K562 treated with DMSO at 1 percent for 12 hours (cell line): ENCODE data around the gene PCDHB8. TPM values are rescaled to one million over a fixed set of nuclear protein-coding genes. Genes with fewer than 3 reads are reported as not detected.

Experiments used
- total RNA-seq: library from RNA; unstranded; fragments of 300-600 nt; gene quantifications from 2 replicates; pipeline ENCODE4 v1.2.3, GENCODE V29; 2022; ENCODE audit not compliant: insufficient read depth

PCDHB8 gene
- total RNA-seq, result not detected in 2 replicates

GRCh38 chr5:141177577-141178191 is at the start of gene PCDHB8:
TSS of gene PCDHB8 (plus strand) at chr5:141177790. CDS start at chr5:141178035, 245 bp downstream.

GRCh38 chr5:141135030-141135717 is 42.4 kb upstream of the PCDHB8 start, which contains the start of gene PCDHB5:
TSS of gene PCDHB5 (plus strand) at chr5:141135206. CDS start at chr5:141135435, 229 bp downstream.

GRCh38 chr5:141149812-141150211 is 27.8 kb upstream of the PCDHB8 start, which contains the start of gene PCDHB6:
TSS of gene PCDHB6 (plus strand) at chr5:141150057. CDS start at chr5:141150258, 201 bp downstream.

GRCh38 chr5:141172381-141173204 is 5.0 kb upstream of the PCDHB8 start, which contains the start of gene PCDHB7:
TSS of gene PCDHB7 (plus strand) at chr5:141172644. CDS start at chr5:141172836, 192 bp downstream.

GRCh38 chr5:141182248-141182647 is 4.7 kb downstream of the PCDHB8 start, which contains the start of gene PCDHB16:
TSS of gene PCDHB16 (plus strand) at chr5:141182387. CDS start at chr5:141182560, 173 bp downstream.

GRCh38 chr5:141186897-141187512 is 9.4 kb downstream of the PCDHB8 start, which contains the start of gene PCDHB9:
TSS of gene PCDHB9 (plus strand) at chr5:141187161. CDS start at chr5:141187319, 158 bp downstream.

GRCh38 chr5:141192110-141192725 is 14.6 kb downstream of the PCDHB8 start, which contains the start of gene PCDHB10:
TSS of gene PCDHB10 (plus strand) at chr5:141192353. CDS start at chr5:141192553, 200 bp downstream.

GRCh38 chr5:141199359-141200235 is 22.0 kb downstream of the PCDHB8 start, which contains the start of gene PCDHB11:
TSS of gene PCDHB11 (plus strand) at chr5:141199627. CDS start at chr5:141199775, 148 bp downstream.

GRCh38 chr5:141208478-141208877 is 30.9 kb downstream of the PCDHB8 start, which contains the start of gene PCDHB12:
TSS of gene PCDHB12 (plus strand) at chr5:141208719. CDS start at chr5:141208908, 189 bp downstream.

GRCh38 chr5:141213656-141214339 is 36.2 kb downstream of the PCDHB8 start, which contains the start of gene PCDHB13:
TSS of gene PCDHB13 (plus strand) at chr5:141213919. CDS start at chr5:141214124, 205 bp downstream.

GRCh38 chr5:141223112-141223783 is 45.7 kb downstream of the PCDHB8 start, which contains the start of gene PCDHB14:
TSS of gene PCDHB14 (plus strand) at chr5:141223343. CDS start at chr5:141223506, 163 bp downstream.

Other genes with a start within 250 kb of the PCDHB8 start
- not detected in 2 replicates for gene PCDHAC2, start 211.3 kb upstream of the PCDHB8 start, total RNA-seq
- gene PCDHB1, start 126.4 kb upstream of the PCDHB8 start, total RNA-seq, result not detected in 2 replicates
- 0.14 TPM in 1 of 2 replicates, not detected in the other for gene PCDHB2, start 83.2 kb upstream of the PCDHB8 start, total RNA-seq
- not detected in 2 replicates for gene PCDHB3, start 77.3 kb upstream of the PCDHB8 start, total RNA-seq
- gene PCDHB4, start 56.0 kb upstream of the PCDHB8 start, total RNA-seq, result not detected in 2 replicates
- 0.25 TPM in 1 of 2 replicates, not detected in the other for gene PCDHB5, start 42.6 kb upstream of the PCDHB8 start, total RNA-seq
- gene PCDHB6, start 27.7 kb upstream of the PCDHB8 start, total RNA-seq, result not detected in 2 replicates
- not detected in 2 replicates for gene PCDHB7, start 5.1 kb upstream of the PCDHB8 start, total RNA-seq
- 0.15 TPM in 1 of 2 replicates, not detected in the other for gene PCDHB16, start 4.6 kb downstream of the PCDHB8 start, total RNA-seq
- not detected in 2 replicates for gene PCDHB9, start 9.4 kb downstream of the PCDHB8 start, total RNA-seq
- gene PCDHB10, start 14.6 kb downstream of the PCDHB8 start, total RNA-seq, result not detected in 2 replicates
- gene PCDHB11, start 21.8 kb downstream of the PCDHB8 start, total RNA-seq, result not detected in 2 replicates
- gene PCDHB12, start 30.9 kb downstream of the PCDHB8 start, total RNA-seq, result not detected in 2 replicates
- gene PCDHB13, start 36.1 kb downstream of the PCDHB8 start, total RNA-seq, result 0.26 TPM in 1 of 2 replicates, not detected in the other
- gene PCDHB14, start 45.6 kb downstream of the PCDHB8 start, total RNA-seq, result not detected in 2 replicates
- gene PCDHB15, start 67.6 kb downstream of the PCDHB8 start, total RNA-seq, result 0.33 TPM in 1 of 2 replicates, not detected in the other
- gene SLC25A2, start 126.3 kb downstream of the PCDHB8 start, total RNA-seq, result not detected in 2 replicates
- gene TAF7, start 143.0 kb downstream of the PCDHB8 start, total RNA-seq, result 75.1 and 124 TPM in 2 replicates
- 0.19 TPM in 1 of 2 replicates, not detected in the other for gene PCDHGA1, start 152.7 kb downstream of the PCDHB8 start, total RNA-seq
- gene PCDHGA2, start 161.0 kb downstream of the PCDHB8 start, total RNA-seq, result 0.79 TPM in 1 of 2 replicates, not detected in the other
- 0.30 and 1.1 TPM in 2 replicates for gene PCDHGA3, start 166.0 kb downstream of the PCDHB8 start, total RNA-seq
- gene PCDHGB1, start 172.3 kb downstream of the PCDHB8 start, total RNA-seq, result 0.28 TPM in 1 of 2 replicates, not detected in the other
- gene PCDHGA4, start 177.2 kb downstream of the PCDHB8 start, total RNA-seq, result 1.7 TPM in 1 of 2 replicates, not detected in the other
- 0.52 TPM in 1 of 2 replicates, not detected in the other for gene PCDHGB2, start 182.2 kb downstream of the PCDHB8 start, total RNA-seq
- 0.33 TPM in 1 of 2 replicates, not detected in the other for gene PCDHGA5, start 186.4 kb downstream of the PCDHB8 start, total RNA-seq
- 1.2 TPM in 1 of 2 replicates, not detected in the other for gene PCDHGB3, start 192.5 kb downstream of the PCDHB8 start, total RNA-seq
- 0.13 and 0.52 TPM in 2 replicates for gene PCDHGA6, start 196.1 kb downstream of the PCDHB8 start, total RNA-seq
- 0.23 TPM in 1 of 2 replicates, not detected in the other for gene PCDHGA7, start 205.0 kb downstream of the PCDHB8 start, total RNA-seq
- 0.23 TPM in 1 of 2 replicates, not detected in the other for gene PCDHGB4, start 209.9 kb downstream of the PCDHB8 start, total RNA-seq
- gene PCDHGA8, start 214.8 kb downstream of the PCDHB8 start, total RNA-seq, result 0.36 and 0.68 TPM in 2 replicates
- gene PCDHGB5, start 220.2 kb downstream of the PCDHB8 start, total RNA-seq, result 0.50 and 0.74 TPM in 2 replicates
- gene PCDHGA9, start 225.0 kb downstream of the PCDHB8 start, total RNA-seq, result 0.39 TPM in 1 of 2 replicates, not detected in the other
- not detected in 2 replicates for gene PCDHGB6, start 230.2 kb downstream of the PCDHB8 start, total RNA-seq
- 0.19 TPM in 1 of 2 replicates, not detected in the other for gene PCDHGA10, start 235.2 kb downstream of the PCDHB8 start, total RNA-seq
- not detected in 2 replicates for gene PCDHGB7, start 239.9 kb downstream of the PCDHB8 start, total RNA-seq
- not detected in 2 replicates for gene PCDHGA11, start 243.3 kb downstream of the PCDHB8 start, total RNA-seq